Transverse colon (tissue), 3 donors: ENCODE results near the gene HEPACAM.

Experiments
- POLR2A ChIP-seq: fragments of 450-650 bp; IDR thresholded peaks from one replicate; pipeline ENCODE4 v1.6.1; 2016; ENCODE audit warnings: antibody characterized with exemption, mild to moderate bottlenecking, moderate library complexity
- TF ChIP-seq, protein P1 (sequence below), 5 experiments: fragments of 200-600 bp in 3 of 5; fragments of 450-650 bp in 2 of 5; sonication (generic) in 3 of 5; IDR thresholded peaks; 1 replicate in 2 of 5; 2 replicates in 3 of 5; pipeline ENCODE4 v1.5.1; 2016 to 2017; ENCODE audit warnings: antibody characterized with exemption in 5 of 5, inconsistent platforms in 3 of 5, mild to moderate bottlenecking in 2 of 5, moderate library complexity in 1 of 5

DNA sequence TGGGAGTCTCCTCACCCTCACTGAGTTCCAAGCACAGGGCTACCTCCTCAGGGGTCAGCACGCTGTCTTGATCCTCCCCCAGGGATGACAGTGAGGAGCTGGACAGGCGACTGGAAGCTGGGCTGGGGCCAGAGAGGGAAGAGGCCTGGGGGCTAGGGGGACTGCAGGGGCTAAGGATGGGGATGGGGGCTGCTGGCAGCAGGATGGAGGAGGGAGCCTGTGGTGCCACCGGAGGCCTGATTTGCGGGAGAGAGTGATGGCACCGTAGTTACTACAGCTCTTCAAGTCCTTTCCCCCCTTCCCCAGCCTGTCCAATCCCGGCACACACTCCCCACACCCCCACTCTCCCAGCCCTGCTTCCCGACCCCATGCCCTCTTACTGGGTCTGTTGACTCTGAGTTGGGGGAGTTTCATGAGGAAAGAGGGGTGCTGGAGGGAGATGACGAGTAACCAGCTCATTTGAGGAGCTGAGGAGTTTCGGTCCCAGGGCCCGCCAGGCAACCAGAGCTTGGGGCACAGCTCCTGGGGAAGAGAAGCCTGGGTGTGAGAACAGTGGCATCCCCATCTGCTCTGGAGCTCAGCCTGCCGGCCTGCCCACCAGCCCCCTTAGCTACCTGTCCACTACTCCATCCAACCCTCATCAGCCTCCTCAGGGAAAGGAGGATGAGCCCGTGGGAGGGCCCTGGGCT is 48.7 kb downstream of the HEPACAM start:
- no peak for TF ChIP-seq POLR2A
- TF ChIP-seq, protein P1, sequence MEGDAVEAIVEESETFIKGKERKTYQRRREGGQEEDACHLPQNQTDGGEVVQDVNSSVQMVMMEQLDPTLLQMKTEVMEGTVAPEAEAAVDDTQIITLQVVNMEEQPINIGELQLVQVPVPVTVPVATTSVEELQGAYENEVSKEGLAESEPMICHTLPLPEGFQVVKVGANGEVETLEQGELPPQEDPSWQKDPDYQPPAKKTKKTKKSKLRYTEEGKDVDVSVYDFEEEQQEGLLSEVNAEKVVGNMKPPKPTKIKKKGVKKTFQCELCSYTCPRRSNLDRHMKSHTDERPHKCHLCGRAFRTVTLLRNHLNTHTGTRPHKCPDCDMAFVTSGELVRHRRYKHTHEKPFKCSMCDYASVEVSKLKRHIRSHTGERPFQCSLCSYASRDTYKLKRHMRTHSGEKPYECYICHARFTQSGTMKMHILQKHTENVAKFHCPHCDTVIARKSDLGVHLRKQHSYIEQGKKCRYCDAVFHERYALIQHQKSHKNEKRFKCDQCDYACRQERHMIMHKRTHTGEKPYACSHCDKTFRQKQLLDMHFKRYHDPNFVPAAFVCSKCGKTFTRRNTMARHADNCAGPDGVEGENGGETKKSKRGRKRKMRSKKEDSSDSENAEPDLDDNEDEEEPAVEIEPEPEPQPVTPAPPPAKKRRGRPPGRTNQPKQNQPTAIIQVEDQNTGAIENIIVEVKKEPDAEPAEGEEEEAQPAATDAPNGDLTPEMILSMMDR (IDR thresholded peaks at IDR 0.05), result no peak
